HUES64 (cell line): ENCODE measurements around the gene TMEM236.

Experiments
- H3K27ac ChIP-seq: 2 replicates; pipeline ENCODE4 v1.7.0; 2013; ENCODE audit warnings: low read depth, low read length, inconsistent platforms
- H3K27me3 ChIP-seq: 2 replicates; pipeline ENCODE4 v1.6.1; 2013; ENCODE audit warnings: mild to moderate bottlenecking, low read length; ENCODE audit not compliant: insufficient read depth
- H3K36me3 ChIP-seq: 2 replicates; pipeline ENCODE4 v1.6.1; 2013; ENCODE audit warnings: mild to moderate bottlenecking, low read length; ENCODE audit not compliant: insufficient read depth
- H3K4me1 ChIP-seq: 2 replicates; pipeline ENCODE4 v1.6.1; 2013; ENCODE audit warnings: mild to moderate bottlenecking, low read length, moderate library complexity; ENCODE audit not compliant: insufficient read depth
- H3K4me3 ChIP-seq: 2 replicates; pipeline ENCODE4 v1.5.1; 2013; ENCODE audit warnings: mild to moderate bottlenecking, low read length, moderate library complexity
- H3K9ac ChIP-seq: 2 replicates; pipeline ENCODE4 v1.6.1; 2013; ENCODE audit warnings: mild to moderate bottlenecking, low read depth, low read length
- H3K9me3 ChIP-seq: 2 replicates; pipeline ENCODE4 v1.6.1; 2013; ENCODE audit warnings: low read depth, low read length; ENCODE audit not compliant: insufficient read depth
- WGBS: fragments of 150-250, 120-280 bp; methylation state at CpG from one replicate; pipeline ENCODE4 v1.1.7; 2013; ENCODE audit warnings: missing lambda C conversion rate; 5-methylcytosine and 5-hydroxymethylcytosine counted together

TMEM236 gene

DNA sequence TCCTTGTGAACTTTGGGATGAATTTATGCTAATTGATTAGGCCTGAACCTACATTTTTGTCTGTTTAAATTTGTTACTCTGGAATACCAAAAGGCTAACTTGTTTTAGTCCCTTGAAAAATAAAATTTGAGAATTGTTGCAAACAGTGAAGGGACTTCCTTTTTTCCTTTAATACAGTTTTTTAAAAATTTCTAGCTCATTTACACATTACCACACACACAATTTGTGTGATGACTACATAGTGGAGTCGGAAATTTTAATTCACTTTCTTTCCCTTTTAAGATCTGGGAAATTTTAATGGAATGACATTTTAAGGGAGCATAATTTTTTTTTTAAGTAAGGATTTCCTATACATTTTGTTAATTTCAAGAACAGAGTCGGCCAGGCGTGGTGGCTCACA, 8.6 kb upstream of the TMEM236 start:
- no peaks in the 10 kb centered on the region for H3K27me3 ChIP-seq
- no peak overlapping the region for H3K9ac ChIP-seq
- no peaks in the 10 kb centered on the region for H3K4me1 ChIP-seq
- H3K4me3 ChIP-seq, result no peak overlapping the region
- H3K36me3 ChIP-seq, result no peaks in the 10 kb centered on the region
- H3K27ac ChIP-seq, result no peak overlapping the region
- 95% methylated on average over 2 of the region's 3 CpGs for WGBS
- H3K9me3 ChIP-seq, result no peaks in the 10 kb centered on the region

DNA sequence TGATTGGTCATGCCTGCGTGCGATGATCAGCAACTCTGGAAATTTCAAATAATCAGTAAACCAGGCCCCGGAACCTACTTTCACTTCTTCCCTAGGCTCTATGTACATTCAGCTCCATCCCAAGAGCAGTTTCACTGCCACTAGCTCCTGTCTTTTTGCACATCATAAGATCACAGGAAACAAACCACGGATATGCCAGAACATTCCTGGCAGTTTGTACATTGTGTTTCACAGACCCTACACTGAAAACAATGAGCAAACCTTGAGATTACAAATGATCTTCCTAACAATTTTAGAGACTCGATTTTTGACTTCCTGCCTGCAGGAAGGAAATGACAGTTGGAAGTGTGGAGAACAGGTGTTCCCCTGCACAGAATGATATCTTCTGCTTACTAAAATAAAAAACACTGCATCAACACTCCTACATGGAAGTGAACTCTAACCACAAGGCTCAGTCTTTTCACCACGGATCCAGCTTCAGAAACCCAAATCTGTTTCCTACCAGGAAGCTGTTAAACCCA, 7.6 kb upstream of the TMEM236 start:
- Histone ChIP-seq H3K9ac (no peak overlapping the region), H3K9me3 (no peaks in the 10 kb centered on the region), H3K4me1 (no peaks in the 10 kb centered on the region), H3K27ac (no peak overlapping the region), H3K36me3 (no peaks in the 10 kb centered on the region), H3K27me3 (no peaks in the 10 kb centered on the region), H3K4me3 (no peak overlapping the region)
- 91% methylated on average over 5 of the region's 6 CpGs for WGBS

DNA sequence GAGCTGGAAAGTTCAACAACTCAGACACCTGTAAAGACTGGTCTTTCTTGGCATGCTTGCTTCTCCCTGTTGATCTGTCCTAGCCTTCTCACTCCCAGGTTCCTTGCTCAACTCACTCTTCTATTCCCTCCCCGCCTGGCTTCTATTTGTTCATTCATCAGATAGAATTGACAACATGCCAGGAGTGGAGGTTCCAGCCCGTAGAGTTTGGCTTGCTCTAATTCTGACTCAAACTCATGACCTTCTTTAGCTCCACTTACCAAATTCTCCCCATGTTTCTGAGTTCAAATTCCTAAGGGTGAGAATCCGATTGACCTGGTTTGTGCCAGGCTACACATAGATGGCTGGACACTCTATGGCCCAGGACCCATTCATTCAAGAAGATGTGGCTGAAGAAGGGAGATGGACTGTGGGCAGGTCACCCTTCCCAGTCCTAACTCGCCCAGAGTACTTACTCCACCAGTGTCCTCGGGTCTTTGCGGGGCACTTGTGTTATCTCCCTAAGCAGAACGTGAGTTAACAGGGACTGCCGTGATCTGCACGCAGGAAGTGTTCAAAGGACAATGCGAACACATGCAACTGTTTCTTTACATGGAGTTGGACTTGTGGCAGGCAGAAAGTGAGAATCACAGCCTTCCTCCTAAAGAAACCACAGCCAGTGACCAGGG, 4.0 kb upstream of the TMEM236 start:
- no peak overlapping the region for H3K27ac ChIP-seq
- H3K27me3 ChIP-seq, result no peaks in the 10 kb centered on the region
- WGBS, result 93% methylated on average over 10 of the region's 10 CpGs
- no peaks in the 10 kb centered on the region for H3K36me3 ChIP-seq
- no peak overlapping the region for H3K4me3 ChIP-seq
- H3K9me3 ChIP-seq, result no peaks in the 10 kb centered on the region
- no peaks in the 10 kb centered on the region for H3K4me1 ChIP-seq
- no peak overlapping the region for H3K9ac ChIP-seq

DNA sequence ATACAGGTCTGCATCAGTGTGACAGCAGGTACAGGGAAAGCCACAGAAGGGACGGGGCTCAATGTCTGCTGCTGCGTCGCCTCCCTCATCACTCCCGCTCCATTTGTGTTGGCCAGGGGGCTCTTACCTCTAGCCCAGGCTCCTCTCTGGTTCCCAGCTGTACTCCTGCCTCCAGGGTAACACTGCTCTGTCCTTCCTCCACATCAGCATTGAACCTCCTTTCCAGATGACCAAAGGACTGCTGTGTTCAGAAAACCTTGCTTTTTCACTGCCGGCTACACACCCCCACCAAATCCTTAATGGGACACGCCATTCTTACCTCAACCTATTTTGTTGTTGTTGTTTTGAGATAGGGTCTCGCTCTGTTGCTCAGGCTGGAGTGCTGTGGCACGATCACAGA, 2.1 kb upstream of the TMEM236 start:
- H3K27ac ChIP-seq, result no peak overlapping the region
- no peak overlapping the region for H3K4me3 ChIP-seq
- H3K9me3 ChIP-seq, result no peaks in the 10 kb centered on the region
- H3K4me1 ChIP-seq, result no peaks in the 10 kb centered on the region
- WGBS, result 94% methylated on average over 8 of the region's 8 CpGs
- no peaks in the 10 kb centered on the region for H3K27me3 ChIP-seq
- H3K9ac ChIP-seq, result no peak overlapping the region
- H3K36me3 ChIP-seq, result no peaks in the 10 kb centered on the region

DNA sequence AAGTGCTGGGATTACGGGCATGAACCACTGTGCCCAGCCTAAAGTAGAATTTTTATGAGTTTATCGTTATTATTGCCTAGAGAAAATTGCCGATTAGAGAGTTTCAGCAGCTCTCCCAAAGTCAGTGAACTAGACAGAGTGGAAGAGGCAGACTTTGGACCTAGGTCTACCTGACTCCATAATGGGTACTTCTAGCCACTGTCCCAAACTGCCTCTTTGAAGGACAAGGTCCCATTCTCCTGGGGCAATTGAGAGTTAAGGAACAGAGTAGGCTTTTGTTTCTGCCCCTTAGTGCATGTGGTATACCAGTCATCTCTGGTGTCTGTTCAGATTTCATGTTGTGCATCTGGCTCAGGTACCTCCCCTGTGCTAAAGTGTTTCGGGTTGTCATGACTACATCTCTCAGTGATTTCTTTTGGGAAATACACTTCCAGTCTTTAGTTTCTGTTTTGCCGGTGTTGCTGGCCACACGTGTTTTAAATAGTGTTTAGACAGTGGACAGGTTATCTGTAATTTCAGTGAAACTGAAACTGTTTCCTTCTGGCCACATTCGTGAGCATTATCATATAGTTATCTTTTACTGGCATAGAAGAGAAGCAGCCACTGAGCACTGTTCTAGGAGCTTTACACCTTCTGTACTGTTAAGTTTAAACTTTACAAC, 4.7 kb downstream of the TMEM236 start:
- Histone ChIP-seq H3K27ac (no peak overlapping the region), H3K9me3 (no peaks in the 10 kb centered on the region), H3K36me3 (no peaks in the 10 kb centered on the region), H3K4me1 (no peaks in the 10 kb centered on the region), H3K27me3 (peaks cover 1% of the 10 kb centered on the region; the same call in 1 of the 2 replicates), H3K4me3 (no peak overlapping the region), H3K9ac (no peak overlapping the region)
- 93% methylated on average over 7 of the region's 7 CpGs for WGBS

DNA sequence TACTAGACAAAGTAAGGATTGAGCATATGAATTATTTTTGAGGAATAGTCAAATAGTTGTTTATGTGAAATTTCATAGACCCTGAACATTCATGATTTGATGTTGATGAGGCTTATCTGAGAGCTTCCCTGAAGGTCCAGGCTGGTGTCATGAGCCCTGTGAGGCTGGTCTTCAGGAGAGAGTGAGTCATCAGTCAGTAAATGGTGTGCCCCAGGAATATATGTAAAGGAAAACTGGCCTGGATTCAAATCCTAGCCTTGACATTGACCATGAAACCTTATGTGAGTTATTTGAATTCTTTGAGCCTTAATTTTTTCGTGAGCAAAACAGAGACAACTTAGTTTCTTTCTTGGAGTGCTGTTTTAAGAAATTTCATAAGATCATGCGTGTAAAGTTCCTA, 6.2 kb downstream of the TMEM236 start:
- Histone ChIP-seq H3K27ac (no peak overlapping the region), H3K36me3 (no peaks in the 10 kb centered on the region), H3K9me3 (no peaks in the 10 kb centered on the region), H3K4me3 (no peak overlapping the region), H3K9ac (no peak overlapping the region), H3K4me1 (no peaks in the 10 kb centered on the region), H3K27me3 (peaks cover 15% of the 10 kb centered on the region)
- WGBS, result 90% methylated on average over 2 of the region's 2 CpGs

DNA sequence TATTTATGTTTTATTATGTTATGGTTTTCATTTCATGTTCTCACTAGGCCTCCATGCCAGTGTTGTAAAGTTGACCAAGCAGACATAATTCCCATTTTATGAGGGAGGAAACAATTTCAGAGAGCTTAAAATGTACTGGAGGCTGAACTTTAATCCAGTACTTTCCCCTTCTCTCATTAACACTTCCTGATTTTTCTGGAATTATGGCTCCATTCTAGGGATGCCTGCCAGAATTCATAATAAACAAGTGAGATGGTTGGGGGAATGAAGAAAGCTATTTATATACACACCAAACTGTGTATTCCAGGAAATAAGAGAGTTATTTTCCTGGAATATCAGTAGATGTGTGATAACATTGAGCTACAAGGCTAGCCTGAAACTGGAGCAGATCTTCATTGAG, 6.9 kb downstream of the TMEM236 start:
- H3K4me1 ChIP-seq, result peaks cover 3% of the 10 kb centered on the region; the same call in 1 of the 2 replicates
- H3K4me3 ChIP-seq, result no peak overlapping the region
- H3K27ac ChIP-seq, result no peak overlapping the region
- H3K36me3 ChIP-seq, result no peaks in the 10 kb centered on the region
- no peaks in the 10 kb centered on the region for H3K9me3 ChIP-seq
- H3K27me3 ChIP-seq, result peaks cover 22% of the 10 kb centered on the region
- no peak overlapping the region for H3K9ac ChIP-seq

DNA sequence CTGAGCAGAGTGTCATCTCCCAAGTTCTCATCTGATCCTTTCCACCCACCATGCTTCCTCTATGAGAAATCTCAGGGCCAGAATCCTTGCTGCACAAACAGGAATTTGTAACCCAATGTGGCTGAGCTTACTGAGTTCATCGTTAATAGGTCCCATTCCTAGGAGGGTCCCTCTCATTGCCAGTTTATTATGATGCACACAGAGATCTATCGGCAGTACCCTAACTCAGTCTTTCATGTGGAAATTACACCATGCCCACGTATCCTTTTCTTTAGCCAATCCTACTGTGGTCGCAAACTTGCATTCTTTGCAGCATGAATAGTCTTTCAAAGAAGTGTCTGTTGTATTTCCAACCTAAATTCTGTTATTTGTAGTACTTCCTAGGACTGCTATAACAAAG, 12.1 kb downstream of the TMEM236 start:
- no peak overlapping the region for H3K27ac ChIP-seq
- no peak overlapping the region for H3K9ac ChIP-seq
- WGBS, result 14% methylated on average over 4 of the region's 4 CpGs
- H3K4me1 ChIP-seq, result peaks cover 5% of the 10 kb centered on the region; the same call in 1 of the 2 replicates
- H3K9me3 ChIP-seq, result no peaks in the 10 kb centered on the region
- H3K4me3 ChIP-seq, result no peak overlapping the region
- no peaks in the 10 kb centered on the region for H3K36me3 ChIP-seq
- H3K27me3 ChIP-seq, result peaks cover 53% of the 10 kb centered on the region

DNA sequence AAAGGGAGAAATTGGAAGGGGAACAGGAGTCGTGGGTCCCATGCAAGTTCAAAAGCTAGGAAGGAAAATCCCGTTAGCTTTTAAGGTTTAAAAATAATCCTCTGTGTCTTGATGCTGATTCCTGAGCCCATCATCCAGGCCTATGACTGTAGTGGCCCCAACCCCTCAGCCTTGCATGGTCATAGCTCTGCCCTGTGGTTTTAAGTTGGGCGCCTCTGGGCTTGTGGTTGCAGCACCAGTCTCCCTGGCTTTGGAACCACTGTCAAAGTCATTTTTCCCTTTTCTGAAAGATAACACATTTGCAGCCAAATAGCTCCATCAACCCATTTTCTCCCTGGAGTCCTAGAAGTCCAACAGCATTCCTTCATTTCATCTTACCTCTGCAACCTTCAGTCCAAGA, 13.6 kb downstream of the TMEM236 start:
- H3K27ac ChIP-seq, result no peak overlapping the region
- 80% methylated on average over 3 of the region's 3 CpGs for WGBS
- H3K4me3 ChIP-seq, result no peak overlapping the region
- H3K27me3 ChIP-seq, result peaks cover 53% of the 10 kb centered on the region
- H3K9me3 ChIP-seq, result no peaks in the 10 kb centered on the region
- H3K4me1 ChIP-seq, result peaks cover 5% of the 10 kb centered on the region; the same call in 1 of the 2 replicates
- H3K9ac ChIP-seq, result no peak overlapping the region
- H3K36me3 ChIP-seq, result no peaks in the 10 kb centered on the region

DNA sequence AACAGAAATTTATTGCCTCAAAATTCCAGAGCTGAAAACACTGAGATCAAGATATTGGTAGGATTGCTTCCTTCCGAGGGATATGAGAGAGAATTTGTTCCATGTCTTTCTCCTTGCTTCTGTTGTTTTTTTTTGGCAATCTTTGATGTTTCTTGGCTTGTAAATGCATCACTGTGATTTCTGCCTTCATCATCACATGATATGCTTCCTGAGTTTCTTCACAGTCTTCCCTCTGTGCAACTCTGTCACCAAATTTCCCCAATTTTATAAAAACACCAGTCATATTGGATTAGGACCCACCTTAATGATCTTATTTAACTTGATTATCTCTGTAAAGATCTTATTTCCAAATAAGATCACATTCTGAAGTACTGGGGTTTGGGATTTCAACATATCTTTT, 14.7 kb downstream of the TMEM236 start:
- Histone ChIP-seq H3K9me3 (no peaks in the 10 kb centered on the region), H3K27ac (no peak overlapping the region), H3K27me3 (peaks cover 51% of the 10 kb centered on the region), H3K4me1 (peaks cover 5% of the 10 kb centered on the region; the same call in 1 of the 2 replicates), H3K36me3 (no peaks in the 10 kb centered on the region), H3K9ac (no peak overlapping the region), H3K4me3 (no peak overlapping the region)
- 82% methylated on average over 1 of the region's 1 CpG for WGBS

DNA sequence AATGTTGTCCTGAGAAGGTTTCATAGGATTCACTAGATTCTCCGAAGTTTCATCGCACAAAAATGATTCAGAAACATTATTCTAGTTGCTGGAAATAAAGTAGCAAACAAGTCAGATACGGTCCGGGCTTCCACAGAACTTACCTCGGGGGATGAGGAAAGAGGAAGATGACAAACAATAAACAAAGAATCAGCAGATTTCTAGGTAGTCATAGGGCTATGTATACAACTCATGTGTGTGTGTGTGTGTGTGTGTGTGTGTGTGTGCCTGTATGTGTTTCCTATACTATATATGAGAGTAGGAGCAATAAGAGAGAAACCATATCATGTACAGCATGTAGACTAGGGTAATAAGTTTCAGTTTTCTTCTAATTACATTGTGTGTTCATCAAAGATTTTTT, 16.5 kb downstream of the TMEM236 start:
- whole genome bisulfite sequencing, result 96% methylated on average over 5 of the region's 5 CpGs
- no peak overlapping the region for H3K27ac ChIP-seq
- peaks cover 5% of the 10 kb centered on the region; the same call in 1 of the 2 replicates for H3K4me1 ChIP-seq
- no peak overlapping the region for H3K4me3 ChIP-seq
- H3K9ac ChIP-seq, result no peak overlapping the region
- peaks cover 35% of the 10 kb centered on the region for H3K27me3 ChIP-seq
- no peaks in the 10 kb centered on the region for H3K9me3 ChIP-seq
- H3K36me3 ChIP-seq, result no peaks in the 10 kb centered on the region
